Neural progenitor cell (in vitro differentiated cells): ENCODE measurements around the gene IKBKE. TPM values are rescaled to one million over a fixed set of nuclear protein-coding genes. Genes with fewer than 3 reads are reported as not detected.

Source experiments
- DNase-seq: peaks from one replicate; pipeline ENCODE4 v3.0.0-alpha.2; 2016; ENCODE audit warnings: low spot score
- H2AFZ ChIP-seq: fragments of 200-600 bp; sonication (generic); replicated peaks from 2 replicates; pipeline ENCODE4 v1.6.1; 2016; ENCODE audit warnings: antibody characterized with exemption
- H3F3A ChIP-seq: fragments of 200-600 bp; sonication (generic); 2 replicates; pipeline ENCODE4 v1.6.1; 2016; ENCODE audit warnings: antibody characterized with exemption, low read depth
- H3K27ac ChIP-seq: fragments of 200-600 bp; sonication (generic); 2 replicates; pipeline ENCODE4 v1.5.1; 2016; ENCODE audit warnings: mild to moderate bottlenecking
- H3K27me3 ChIP-seq: fragments of 200-600 bp; sonication (generic); 2 replicates; pipeline ENCODE4 v1.6.1; 2016; ENCODE audit warnings: mild to moderate bottlenecking, moderate library complexity
- H3K36me3 ChIP-seq: fragments of 200-600 bp; sonication (generic); 2 replicates; pipeline ENCODE4 v1.5.1; 2016
- H3K4me1 ChIP-seq: fragments of 200-600 bp; sonication (generic); 2 replicates; pipeline ENCODE4 v1.6.1; 2016; ENCODE audit warnings: mixed run types
- H3K4me2 ChIP-seq: fragments of 200-600 bp; sonication (generic); 2 replicates; pipeline ENCODE4 v1.6.1; 2016
- H3K4me3 ChIP-seq: fragments of 200-600 bp; sonication (generic); 2 replicates; pipeline ENCODE4 v1.5.1; 2016
- H3K79me2 ChIP-seq: fragments of 200-600 bp; sonication (generic); 2 replicates; pipeline ENCODE4 v1.6.1; 2016; ENCODE audit warnings: low read depth
- H3K9ac ChIP-seq: fragments of 200-600 bp; sonication (generic); 2 replicates; pipeline ENCODE4 v1.6.1; 2016
- H3K9me3 ChIP-seq: fragments of 200-600 bp; sonication (generic); 2 replicates; pipeline ENCODE4 v1.5.1; 2016; ENCODE audit warnings: low read depth
- H4K20me1 ChIP-seq: fragments of 200-600 bp; sonication (generic); 2 replicates; pipeline ENCODE4 v1.6.1; 2016; ENCODE audit warnings: low read depth
- H3K27ac Mint-ChIP-seq: 3 replicates; pipeline ENCODE4 v1.8.0; 2021; ENCODE audit warnings: mixed read lengths
- H3K27me3 Mint-ChIP-seq: 2 replicates; pipeline ENCODE4 v1.8.0; 2022; ENCODE audit warnings: low read depth, mild to moderate bottlenecking, inconsistent platforms, moderate library complexity, mixed read lengths; ENCODE audit not compliant: insufficient read depth
- H3K36me3 Mint-ChIP-seq: 3 replicates; pipeline ENCODE4 v1.8.0; 2021; ENCODE audit warnings: mixed read lengths
- H3K4me1 Mint-ChIP-seq: 3 replicates; pipeline ENCODE4 v1.8.0; 2021; ENCODE audit warnings: mixed read lengths
- H3K4me3 Mint-ChIP-seq: 3 replicates; pipeline ENCODE4 v1.8.0; 2021; ENCODE audit warnings: mild to moderate bottlenecking, moderate library complexity, mixed read lengths
- H3K9me3 Mint-ChIP-seq: 3 replicates; pipeline ENCODE4 v1.8.0; 2020; ENCODE audit warnings: mixed read lengths
- EZH2 ChIP-seq: fragments of 200-600 bp; sonication (generic); IDR thresholded peaks from 2 replicates; pipeline ENCODE4 v1.6.1; 2017; ENCODE audit warnings: antibody characterized with exemption, mild to moderate bottlenecking, moderate library complexity
- EZH2phosphoT487 ChIP-seq: fragments of 200-600 bp; sonication (generic); IDR thresholded peaks from 2 replicates; pipeline ENCODE4 v1.6.1; 2017; ENCODE audit warnings: antibody characterized with exemption
- total RNA-seq: library from RNA; depleted of rRNA; stranded (reverse); fragments of >200 nt; gene quantifications from 2 replicates; pipeline ENCODE4 v1.2.3, GENCODE V29; 2015; ENCODE audit warnings: low replicate concordance
- TF ChIP-seq, protein P1 (sequence below): fragments of 200-600 bp; sonication (generic); IDR thresholded peaks from 2 replicates; pipeline ENCODE4 v1.5.1; 2017; ENCODE audit warnings: antibody characterized with exemption, mild to moderate bottlenecking

Gene IKBKE
- total RNA-seq, 1 donor from 2014 or later = 0.26 TPM

DNA sequence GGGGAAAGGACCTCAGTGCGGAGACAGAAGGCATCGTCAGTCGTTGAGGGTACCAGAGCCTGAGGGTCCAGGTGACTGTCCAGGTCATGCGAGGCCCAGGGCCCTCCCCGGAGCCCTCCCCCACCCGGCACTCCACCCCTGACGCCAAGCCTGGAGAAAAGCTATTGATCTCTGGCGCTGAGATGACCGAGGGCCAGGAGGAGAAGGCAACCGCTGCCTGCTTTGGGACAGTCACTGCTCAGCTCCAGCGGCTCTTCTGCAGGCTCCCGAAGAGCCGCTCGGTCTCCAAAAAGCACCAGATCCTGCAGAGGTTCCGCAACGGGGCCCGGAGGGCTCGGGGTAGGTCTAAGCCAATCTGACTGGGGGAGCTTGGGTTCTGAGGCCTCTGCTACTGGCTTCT, 47.9 kb downstream of the IKBKE start:
- peaks cover 17% of the 10 kb centered on the region for H3K27me3 Mint-ChIP-seq

DNA sequence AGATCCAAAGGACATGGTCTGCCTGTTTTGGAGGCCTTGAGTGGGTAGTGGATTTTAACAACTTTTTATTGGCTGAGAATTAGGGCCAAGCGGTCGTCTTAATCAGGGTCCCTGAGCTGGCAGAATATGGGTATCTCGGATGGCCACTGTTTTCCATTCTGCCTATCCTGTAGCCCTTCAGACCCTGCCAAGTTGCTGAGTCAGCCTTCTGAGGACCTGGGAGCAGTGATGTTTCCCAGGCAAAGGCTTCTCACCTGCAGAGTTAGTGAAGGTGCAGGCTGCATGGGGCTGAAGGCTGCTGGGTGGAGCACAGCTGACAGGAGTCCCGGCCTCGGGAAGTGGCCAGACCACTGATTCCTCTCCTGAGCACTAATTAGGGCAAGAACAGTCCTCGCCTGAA, 48.5 kb downstream of the IKBKE start:
- Histone ChIP-seq H3K9ac (no peak overlapping the region), H3K4me3 (no peak overlapping the region), H3K36me3 (no peaks in the 10 kb centered on the region), H2AFZ (no peak overlapping the region), H3K79me2 (no peaks in the 10 kb centered on the region), H3K27ac (no peak overlapping the region), H3K27me3 (no peaks in the 10 kb centered on the region), H3F3A (peaks cover 4% of the 10 kb centered on the region), H3K4me1 (peaks cover 14% of the 10 kb centered on the region), H3K4me2 (no peak overlapping the region), H3K9me3 (no peaks in the 10 kb centered on the region), H4K20me1 (no peaks in the 10 kb centered on the region)
- H3K4me3 Mint-ChIP-seq = no peak overlapping the region
- no peaks in the 10 kb centered on the region for H3K36me3 Mint-ChIP-seq
- TF ChIP-seq, protein P1, sequence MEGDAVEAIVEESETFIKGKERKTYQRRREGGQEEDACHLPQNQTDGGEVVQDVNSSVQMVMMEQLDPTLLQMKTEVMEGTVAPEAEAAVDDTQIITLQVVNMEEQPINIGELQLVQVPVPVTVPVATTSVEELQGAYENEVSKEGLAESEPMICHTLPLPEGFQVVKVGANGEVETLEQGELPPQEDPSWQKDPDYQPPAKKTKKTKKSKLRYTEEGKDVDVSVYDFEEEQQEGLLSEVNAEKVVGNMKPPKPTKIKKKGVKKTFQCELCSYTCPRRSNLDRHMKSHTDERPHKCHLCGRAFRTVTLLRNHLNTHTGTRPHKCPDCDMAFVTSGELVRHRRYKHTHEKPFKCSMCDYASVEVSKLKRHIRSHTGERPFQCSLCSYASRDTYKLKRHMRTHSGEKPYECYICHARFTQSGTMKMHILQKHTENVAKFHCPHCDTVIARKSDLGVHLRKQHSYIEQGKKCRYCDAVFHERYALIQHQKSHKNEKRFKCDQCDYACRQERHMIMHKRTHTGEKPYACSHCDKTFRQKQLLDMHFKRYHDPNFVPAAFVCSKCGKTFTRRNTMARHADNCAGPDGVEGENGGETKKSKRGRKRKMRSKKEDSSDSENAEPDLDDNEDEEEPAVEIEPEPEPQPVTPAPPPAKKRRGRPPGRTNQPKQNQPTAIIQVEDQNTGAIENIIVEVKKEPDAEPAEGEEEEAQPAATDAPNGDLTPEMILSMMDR = no peak
- TF ChIP-seq EZH2phosphoT487 = no peak
- no peak for TF ChIP-seq EZH2
- H3K9me3 Mint-ChIP-seq = no peaks in the 10 kb centered on the region
- no peak overlapping the region for H3K27ac Mint-ChIP-seq
- H3K27me3 Mint-ChIP-seq = peaks cover 12% of the 10 kb centered on the region
- DNase-seq = no peak
- peaks cover 32% of the 10 kb centered on the region for H3K4me1 Mint-ChIP-seq

More for the DNA sequence above, 47.9 kb downstream of the IKBKE start:
- no peak for DNase-seq
- no peaks in the 10 kb centered on the region for H3K79me2 ChIP-seq
- peaks cover 4% of the 10 kb centered on the region for H3F3A ChIP-seq
- H3K9me3 Mint-ChIP-seq = no peaks in the 10 kb centered on the region
- H4K20me1 ChIP-seq = no peaks in the 10 kb centered on the region
- no peaks in the 10 kb centered on the region for H3K9me3 ChIP-seq
- no peak overlapping the region for H3K4me2 ChIP-seq
- H3K9ac ChIP-seq = no peak overlapping the region
- H3K4me3 ChIP-seq = no peak overlapping the region
- H2AFZ ChIP-seq = no peak overlapping the region
- no peak overlapping the region for H3K4me3 Mint-ChIP-seq
- H3K36me3 Mint-ChIP-seq = no peaks in the 10 kb centered on the region
- no peaks in the 10 kb centered on the region for H3K36me3 ChIP-seq
- H3K4me1 ChIP-seq = peaks cover 14% of the 10 kb centered on the region
- no peaks in the 10 kb centered on the region for H3K27me3 ChIP-seq
- H3K27ac Mint-ChIP-seq = no peak overlapping the region
- no peak overlapping the region for H3K27ac ChIP-seq
- peaks cover 38% of the 10 kb centered on the region for H3K4me1 Mint-ChIP-seq
- no peak for TF ChIP-seq EZH2phosphoT487
- no peak for TF ChIP-seq EZH2
- TF ChIP-seq, protein P1 = no peak

DNA sequence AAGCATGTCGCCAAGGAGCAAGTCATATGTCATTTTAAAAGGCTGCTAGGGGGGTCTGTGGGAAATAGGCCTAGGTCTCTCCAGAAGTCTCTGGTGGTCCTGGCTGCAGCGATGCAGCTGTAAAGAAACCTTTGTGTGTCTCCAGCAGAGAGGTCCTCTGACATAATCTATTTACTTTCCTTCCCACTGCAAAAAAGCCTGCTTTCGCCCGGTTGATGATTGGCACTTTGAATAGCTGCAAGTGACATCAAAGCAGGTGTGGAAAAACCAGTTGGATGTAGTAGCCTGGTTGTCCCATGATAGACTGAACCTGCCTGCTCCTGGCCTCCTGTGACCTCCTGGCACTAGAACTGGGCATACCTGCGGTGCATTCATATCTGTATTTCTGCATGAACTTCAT, 50.9 kb downstream of the IKBKE start:
- no peak overlapping the region for H3K27ac Mint-ChIP-seq
- Histone ChIP-seq H3K27me3 (no peaks in the 10 kb centered on the region), H4K20me1 (no peaks in the 10 kb centered on the region), H3K79me2 (no peaks in the 10 kb centered on the region), H3K9me3 (no peaks in the 10 kb centered on the region), H3K4me1 (peaks cover 14% of the 10 kb centered on the region), H3K4me3 (no peak overlapping the region), H3F3A (peaks cover 10% of the 10 kb centered on the region), H3K27ac (no peak overlapping the region), H3K4me2 (no peak overlapping the region), H3K9ac (no peak overlapping the region), H2AFZ (no peak overlapping the region), H3K36me3 (no peaks in the 10 kb centered on the region)
- H3K27me3 Mint-ChIP-seq = peaks cover 5% of the 10 kb centered on the region
- TF ChIP-seq, protein P1 = no peak
- TF ChIP-seq EZH2phosphoT487 (no peak), EZH2 (no peak)
- H3K4me3 Mint-ChIP-seq = no peak overlapping the region
- peaks cover 28% of the 10 kb centered on the region for H3K4me1 Mint-ChIP-seq
- no peaks in the 10 kb centered on the region for H3K9me3 Mint-ChIP-seq
- no peak for DNase-seq
- no peaks in the 10 kb centered on the region for H3K36me3 Mint-ChIP-seq
